NCI-H1436 (cell line): ENCODE data around the gene KLHL8.
A peak's percentile ranks its signal among the peaks of the same experiment; 100 is the strongest.

Experiments used
- DNase-seq: peaks from one replicate; lab custom pipeline; 2025; lab: John Stamatoyannopoulos, UW

KLHL8 gene

GRCh38 chr4:87220094-87220822 lies at the start of gene KLHL8:
TSS of gene KLHL8 (minus strand) at chr4:87220618. CDS start at chr4:87195539, 25,079 bp downstream.
- DNase-seq = peak; percentile 79

GRCh38 chr4:87270144-87270543 lies 49.7 kb upstream of the KLHL8 start:
- DNase-seq = peak; percentile 43

GRCh38 chr4:87268411-87268810 lies 48.0 kb upstream of the KLHL8 start:
- DNase-seq = no peak

- no peak for DNase-seq
Measured at GRCh38 chr4:87266986-87267385, 46.6 kb upstream of the KLHL8 start.

GRCh38 chr4:87262886-87263285 lies 42.5 kb upstream of the KLHL8 start:
- no peak for DNase-seq

GRCh38 chr4:87260477-87260876 lies 40.1 kb upstream of the KLHL8 start:
- no peak for DNase-seq

GRCh38 chr4:87258677-87259076 lies 38.3 kb upstream of the KLHL8 start:
- DNase-seq = no peak

- DNase-seq = no peak
Measured at GRCh38 chr4:87257523-87257922, 37.1 kb upstream of the KLHL8 start.

GRCh38 chr4:87255755-87256154 lies 35.3 kb upstream of the KLHL8 start:
- DNase-seq = no peak

GRCh38 chr4:87251106-87251505 lies 30.7 kb upstream of the KLHL8 start:
- DNase-seq = no peak

- DNase-seq = no peak
Measured at GRCh38 chr4:87250294-87250693, 29.9 kb upstream of the KLHL8 start.

GRCh38 chr4:87249332-87250019 lies 29.1 kb upstream of the KLHL8 start:
- no peak for DNase-seq

GRCh38 chr4:87243426-87244053 lies 23.1 kb upstream of the KLHL8 start:
- no peak for DNase-seq

- no peak for DNase-seq
Measured at GRCh38 chr4:87241336-87241735, 20.9 kb upstream of the KLHL8 start.

GRCh38 chr4:87240341-87240740 lies 19.9 kb upstream of the KLHL8 start:
- DNase-seq = no peak

GRCh38 chr4:87239821-87240220 lies 19.4 kb upstream of the KLHL8 start:
- DNase-seq = no peak

- DNase-seq = no peak
Measured at GRCh38 chr4:87239194-87239593, 18.8 kb upstream of the KLHL8 start.

GRCh38 chr4:87236861-87237260 lies 16.4 kb upstream of the KLHL8 start:
- no peak for DNase-seq

- no peak for DNase-seq
Measured at GRCh38 chr4:87235020-87235671, 14.7 kb upstream of the KLHL8 start.

- DNase-seq = no peak
Measured at GRCh38 chr4:87232216-87232615, 11.8 kb upstream of the KLHL8 start.

GRCh38 chr4:87230806-87231205 lies 10.4 kb upstream of the KLHL8 start:
- DNase-seq = no peak

GRCh38 chr4:87229979-87230378 lies 9.6 kb upstream of the KLHL8 start:
- no peak for DNase-seq
